HG03520 (cell line): ENCODE measurements around the gene EMID1.
"Not testable (repeated sequence)": the region's sequence is repeated elsewhere in the genome, so short reads cannot be mapped to it uniquely, and the experiment has no call there.

Experiments
- ATAC-seq: cut with Tn5 transposase; IDR thresholded peaks from one replicate; pipeline ENCODE4 v1.9.1; 2021; ENCODE audit warnings: mild to moderate bottlenecking, moderate library complexity; ENCODE audit not compliant: unreplicated experiment

The EMID1 gene

GRCh38 chr22:29226351-29226981 lies 20.8 kb downstream of the EMID1 start:
- no peak for ATAC-seq

GRCh38 chr22:29230972-29231875 lies 25.5 kb downstream of the EMID1 start:
- no peak for ATAC-seq

DNA sequence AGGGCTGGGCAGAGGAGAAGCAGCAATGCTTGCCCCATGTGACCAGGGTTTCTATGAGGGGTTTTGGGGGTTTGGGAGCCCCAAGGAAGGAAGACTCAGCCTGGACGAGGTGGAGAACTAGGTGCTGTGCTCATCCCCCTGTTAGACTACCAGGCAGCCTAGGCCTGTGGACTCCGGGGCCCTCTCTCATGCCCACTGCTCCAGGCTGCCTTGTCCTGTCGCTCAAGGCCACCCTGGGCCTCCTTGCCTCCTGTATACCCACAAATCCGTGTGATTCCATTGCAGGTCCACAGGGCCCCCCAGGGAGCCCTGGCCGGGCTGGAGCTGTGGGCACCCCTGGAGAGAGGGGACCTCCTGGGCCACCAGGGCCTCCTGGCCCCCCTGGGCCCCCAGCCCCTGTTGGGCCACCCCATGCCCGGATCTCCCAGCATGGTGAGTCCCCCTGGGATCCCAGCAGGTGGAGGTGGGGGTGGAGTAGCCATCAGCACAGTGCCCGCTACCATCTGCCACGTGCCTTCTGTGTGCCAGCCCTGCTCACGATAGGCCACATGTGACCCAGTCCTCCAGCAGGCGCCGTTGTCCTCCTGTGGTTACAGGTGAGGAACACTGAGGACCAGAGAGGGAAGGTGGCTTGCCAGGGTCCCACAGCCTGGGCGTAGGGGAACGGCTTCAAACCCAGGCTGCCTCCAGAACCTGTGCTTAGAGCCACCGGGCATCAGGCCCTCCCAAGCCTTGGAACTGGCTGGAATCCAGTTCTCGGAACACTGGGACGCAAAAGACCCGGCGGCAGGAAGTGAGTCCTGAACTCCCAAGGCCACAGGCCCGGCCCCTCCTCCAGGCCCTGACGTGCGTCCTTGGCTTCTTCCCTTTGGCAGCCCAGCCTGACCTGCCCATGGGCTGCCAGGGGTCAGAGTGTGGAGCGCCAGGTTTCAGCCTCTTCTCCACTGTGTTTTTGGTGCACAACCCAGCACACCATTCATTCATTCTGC lies 26.6 kb downstream of the EMID1 start:
- ATAC-seq: no peak

DNA sequence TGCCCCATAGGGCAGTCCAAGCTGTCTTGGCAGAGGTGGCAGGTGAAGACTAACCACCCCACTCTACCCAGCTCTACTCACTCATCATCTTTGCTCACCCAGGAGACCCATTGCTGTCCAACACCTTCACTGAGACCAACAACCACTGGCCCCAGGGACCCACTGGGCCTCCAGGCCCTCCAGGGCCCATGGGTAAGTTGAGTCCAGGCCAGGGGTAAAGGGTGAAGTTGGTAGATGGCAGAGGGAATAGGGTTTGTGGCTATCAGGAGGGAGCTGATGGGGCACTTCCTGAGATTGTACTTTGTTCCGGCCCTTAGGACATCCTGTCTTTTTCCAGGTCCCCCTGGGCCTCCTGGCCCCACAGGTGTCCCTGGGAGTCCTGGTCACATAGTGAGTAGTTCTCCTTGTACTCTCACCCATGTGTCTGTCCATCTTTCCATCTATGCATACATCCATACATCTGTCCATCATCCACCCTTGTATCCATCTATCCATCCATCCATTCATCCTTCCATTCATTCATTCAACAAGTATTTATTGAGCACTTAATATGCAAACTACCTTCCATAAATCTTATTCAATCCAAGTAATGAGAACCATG lies 27.7 kb downstream of the EMID1 start:
- ATAC-seq: no peak

- not testable (repeated sequence) for ATAC-seq
Measured at GRCh38 chr22:29240481-29240880, 34.8 kb downstream of the EMID1 start.

DNA sequence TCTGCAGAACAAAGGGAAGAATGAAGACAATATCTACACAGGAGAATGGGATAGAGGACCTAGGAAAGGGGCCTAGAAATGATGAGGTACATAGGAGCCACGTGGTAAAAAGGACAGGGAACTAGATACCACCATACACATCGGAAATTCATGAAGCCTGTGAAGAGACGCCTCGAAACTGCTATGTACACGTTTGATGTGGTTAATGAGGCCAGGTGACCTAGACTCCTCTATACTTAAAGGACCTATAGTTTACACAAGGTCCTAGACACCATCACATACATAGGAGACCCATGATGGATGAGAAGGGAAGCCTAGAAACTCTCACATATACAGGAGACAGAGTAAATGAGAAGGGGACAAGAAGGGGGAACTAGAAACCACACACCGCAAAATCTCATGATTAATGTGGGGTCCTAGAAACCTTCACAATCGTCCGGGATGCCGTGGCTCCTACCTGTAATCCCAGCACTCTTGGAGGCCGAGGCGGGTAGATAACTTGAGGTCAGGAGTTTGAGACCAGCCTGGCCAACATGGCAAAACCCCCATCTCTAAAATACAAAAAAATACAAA lies 38.3 kb downstream of the EMID1 start:
- no peak for ATAC-seq

- ATAC-seq: no peak
Measured at GRCh38 chr22:29244785-29245625, 39.3 kb downstream of the EMID1 start.

- no peak for ATAC-seq
Measured at GRCh38 chr22:29245626-29246385, 40.1 kb downstream of the EMID1 start.

DNA sequence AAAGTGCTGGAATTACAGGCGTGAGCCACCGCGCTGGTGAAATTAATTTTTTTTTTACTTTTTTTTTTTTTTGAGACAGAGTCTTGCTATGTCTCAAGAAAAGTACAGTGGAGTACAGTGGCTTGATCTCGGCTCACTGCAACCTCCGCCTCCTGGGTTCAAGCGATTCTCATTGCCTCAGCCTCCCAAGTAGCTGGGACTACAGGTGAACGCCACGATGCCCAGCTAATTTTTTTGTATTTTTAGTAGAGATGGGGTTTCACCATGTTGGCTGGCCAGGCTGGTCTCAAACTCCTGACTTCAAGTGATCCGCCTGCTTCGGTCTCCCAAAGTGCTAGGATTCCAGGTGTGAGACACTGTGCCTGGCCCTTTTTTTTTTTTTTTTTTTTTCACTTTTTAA lies 42.2 kb downstream of the EMID1 start:
- ATAC-seq: not testable (repeated sequence)

- ATAC-seq: no peak
Measured at GRCh38 chr22:29251265-29251664, 45.6 kb downstream of the EMID1 start.

GRCh38 chr22:29251981-29252911 lies 46.5 kb downstream of the EMID1 start:
- no peak for ATAC-seq

DNA sequence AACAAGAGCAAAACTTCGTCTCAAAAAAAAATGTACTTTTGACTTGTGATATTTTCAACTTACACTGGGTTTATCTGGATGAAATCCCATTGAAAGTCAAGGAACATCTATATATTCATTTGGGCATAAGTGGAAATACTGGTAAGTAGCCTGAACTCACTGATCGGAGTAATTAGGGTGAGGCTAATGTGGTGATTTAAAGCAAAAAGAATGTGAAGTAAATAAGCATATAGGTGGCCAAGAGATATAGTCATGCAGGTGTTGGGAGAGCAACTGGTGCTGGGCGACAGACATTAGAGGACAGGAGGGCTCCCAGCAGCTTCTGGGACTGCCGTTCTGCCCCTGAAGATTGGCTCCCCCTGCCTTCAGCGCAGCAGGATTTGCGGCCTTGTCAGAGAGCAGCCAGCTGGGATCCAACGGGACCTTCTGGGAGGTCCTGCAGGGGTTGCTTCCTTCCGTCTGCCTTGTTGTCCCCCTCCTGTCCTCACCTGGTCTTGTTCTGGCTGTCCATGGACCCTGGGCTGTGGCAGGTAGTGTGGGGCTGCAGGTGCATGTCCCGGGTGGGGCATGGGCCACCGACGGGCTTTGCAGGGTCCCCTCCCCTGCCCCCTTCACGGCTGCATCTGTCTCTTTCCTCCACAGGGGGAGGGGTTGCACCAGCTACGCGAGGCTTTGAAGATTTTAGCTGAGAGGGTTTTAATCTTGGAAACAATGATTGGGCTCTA lies 48.0 kb downstream of the EMID1 start:
- no peak for ATAC-seq

DNA sequence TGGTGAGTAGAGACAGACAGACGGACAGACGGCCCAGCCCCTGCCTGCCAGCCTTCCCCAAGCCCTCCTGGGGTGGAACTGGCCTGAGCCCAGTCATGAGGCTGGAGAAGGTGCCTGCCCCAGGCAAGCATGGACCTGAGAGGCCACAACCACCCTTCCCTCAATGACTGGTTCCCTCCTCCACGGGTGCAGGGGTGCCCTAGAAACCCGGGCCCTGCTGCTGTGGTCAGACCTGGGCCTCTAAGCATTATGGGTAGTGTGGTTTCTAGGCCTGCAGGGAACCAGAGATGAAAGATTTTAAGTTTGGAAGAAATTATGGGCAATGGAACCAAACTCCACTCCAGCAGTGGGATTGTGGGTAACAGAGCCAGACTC lies 48.6 kb downstream of the EMID1 start:
- no peak for ATAC-seq

GRCh38 chr22:29255064-29255621 lies 49.4 kb downstream of the EMID1 start:
- ATAC-seq: no peak

- no peak for ATAC-seq
Measured at GRCh38 chr22:29256606-29257325, 51.1 kb downstream of the EMID1 start.

GRCh38 chr22:29257751-29258181 lies 52.1 kb downstream of the EMID1 start:
- ATAC-seq: no peak
